ENCODE measurements around the gene CDT1. TPM values are rescaled to one million over a fixed set of nuclear protein-coding genes. Genes with fewer than 3 reads are reported as not detected.
"Not testable (repeated sequence)": the region's sequence is repeated elsewhere in the genome, so short reads cannot be mapped to it uniquely, and the experiment has no call there.

Gene CDT1
- polyA plus RNA-seq, 1 experiment = 1.2 TPM

DNA sequence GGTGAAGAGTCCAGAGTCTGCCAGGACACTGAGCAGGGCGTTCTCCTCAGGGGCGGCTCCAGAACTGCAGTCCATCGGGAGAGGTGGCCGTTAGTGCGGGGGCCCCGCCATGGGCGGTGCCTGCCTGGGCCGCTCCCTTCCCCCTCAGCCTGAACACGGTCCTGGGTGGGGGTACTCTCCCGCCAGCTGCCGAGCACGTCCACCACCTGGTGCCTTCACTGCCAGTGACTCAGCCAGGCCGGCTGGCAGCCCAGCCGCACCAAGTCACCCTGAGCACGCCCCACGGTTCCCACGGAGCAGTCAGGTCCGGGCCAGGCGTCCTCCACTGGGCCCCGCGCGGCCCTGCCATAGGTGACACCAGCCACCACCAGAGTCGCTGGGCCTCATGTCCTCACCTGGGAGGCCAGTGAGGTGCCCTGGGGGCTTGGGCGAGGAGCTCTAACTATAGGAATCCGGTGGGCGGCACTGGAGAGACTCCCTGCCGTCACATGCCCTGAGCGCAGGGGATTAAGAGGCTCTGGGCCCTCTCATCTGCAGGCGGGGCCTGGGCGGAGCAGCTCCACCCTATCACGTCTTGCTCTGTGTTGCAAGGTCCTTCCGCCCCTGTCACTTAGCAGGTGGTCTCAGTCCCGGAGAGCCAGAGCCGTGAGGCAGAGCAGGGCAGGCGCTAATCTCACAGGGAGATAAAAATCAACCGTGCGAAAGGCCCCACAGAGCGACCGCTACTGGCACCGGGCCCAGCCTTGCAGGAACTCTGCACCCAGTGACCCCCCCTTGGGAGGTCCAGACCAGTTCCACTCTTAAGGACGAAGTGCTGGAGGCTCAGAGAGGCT is 32.9 kb upstream of the CDT1 start:
- peak; percentile 63 for DNase-seq (ENCODE audit: low read depth, low spot score)

DNA sequence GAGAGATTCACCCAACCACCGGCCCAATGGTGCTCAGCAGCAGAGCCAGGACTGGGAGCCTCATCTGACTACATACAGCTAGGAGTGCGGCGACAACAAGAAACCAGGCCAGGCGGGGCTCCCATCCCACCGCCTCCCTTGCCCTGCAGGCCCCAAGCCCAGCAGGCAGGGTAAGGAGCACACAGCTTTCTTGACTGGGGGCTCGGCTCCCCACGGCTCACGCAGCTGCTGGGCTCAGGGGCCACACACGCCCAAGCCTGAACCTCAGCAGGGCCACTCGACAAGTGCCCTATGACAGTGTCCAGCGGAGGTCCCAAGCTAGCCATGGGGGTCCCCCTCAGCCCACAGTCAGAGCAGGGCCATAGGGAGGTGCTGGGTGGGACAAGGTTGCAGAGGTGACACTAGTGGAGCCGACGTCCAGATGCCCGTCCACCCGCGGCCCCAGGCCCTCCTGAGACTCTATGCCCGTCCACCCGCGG is 32.3 kb upstream of the CDT1 start:
- POLR2A ChIA-PET = interaction anchor here (1.0 to 3.0 kb wide), 5 partner anchors 8 to 41 kb away, joined by 3 to 35 read pairs (median 4); partner anchors contain the start of genes APRT and PIEZO1
- CTCF ChIA-PET = interaction anchor here (2.5 kb wide), 1 partner anchor 34 kb away, joined by 12 read pairs; no protein-coding TSS in a partner anchor
- Histone ChIP-seq H3K4me3 (ENCODE audit: low read depth, low read length) (no peak overlapping the region; the same call in 1 of the 2 replicates), H3K27ac (ENCODE audit: low read depth, low read length) (peak overlapping the region; percentile 83), H3K9me3 (ENCODE audit: control insufficient read depth, insufficient read depth, low read length) (no peaks in the 10 kb centered on the region; the same call in 1 of the 2 replicates), H3K27me3 (ENCODE audit: control insufficient read depth, insufficient read depth, low read length) (no peaks in the 10 kb centered on the region)
- DNase-seq (ENCODE audit: low read depth, low spot score) = no peak
- TF ChIP-seq, protein P1, sequence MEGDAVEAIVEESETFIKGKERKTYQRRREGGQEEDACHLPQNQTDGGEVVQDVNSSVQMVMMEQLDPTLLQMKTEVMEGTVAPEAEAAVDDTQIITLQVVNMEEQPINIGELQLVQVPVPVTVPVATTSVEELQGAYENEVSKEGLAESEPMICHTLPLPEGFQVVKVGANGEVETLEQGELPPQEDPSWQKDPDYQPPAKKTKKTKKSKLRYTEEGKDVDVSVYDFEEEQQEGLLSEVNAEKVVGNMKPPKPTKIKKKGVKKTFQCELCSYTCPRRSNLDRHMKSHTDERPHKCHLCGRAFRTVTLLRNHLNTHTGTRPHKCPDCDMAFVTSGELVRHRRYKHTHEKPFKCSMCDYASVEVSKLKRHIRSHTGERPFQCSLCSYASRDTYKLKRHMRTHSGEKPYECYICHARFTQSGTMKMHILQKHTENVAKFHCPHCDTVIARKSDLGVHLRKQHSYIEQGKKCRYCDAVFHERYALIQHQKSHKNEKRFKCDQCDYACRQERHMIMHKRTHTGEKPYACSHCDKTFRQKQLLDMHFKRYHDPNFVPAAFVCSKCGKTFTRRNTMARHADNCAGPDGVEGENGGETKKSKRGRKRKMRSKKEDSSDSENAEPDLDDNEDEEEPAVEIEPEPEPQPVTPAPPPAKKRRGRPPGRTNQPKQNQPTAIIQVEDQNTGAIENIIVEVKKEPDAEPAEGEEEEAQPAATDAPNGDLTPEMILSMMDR (IDR thresholded peaks at IDR 0.05; ENCODE audit: low read depth, low read length) = no peak

More for the DNA sequence above, 32.9 kb upstream of the CDT1 start:
- peak overlapping the region; percentile 25 for H3K4me3 ChIP-seq (ENCODE audit: low read depth, low read length)
- ChIA-PET CTCF (interaction anchor here (2.5 kb wide), 1 partner anchor 33 kb away, joined by 12 read pairs; no protein-coding TSS in a partner anchor), POLR2A (interaction anchor here (1.0 to 3.0 kb wide), 5 partner anchors 9 to 42 kb away, joined by 3 to 35 read pairs (median 4); partner anchors contain the start of genes APRT and PIEZO1)
- TF ChIP-seq, protein P1 (IDR thresholded peaks at IDR 0.05; ENCODE audit: low read depth, low read length) = no peak
- no peaks in the 10 kb centered on the region for H3K27me3 ChIP-seq (ENCODE audit: control insufficient read depth, insufficient read depth, low read length)
- H3K9me3 ChIP-seq (ENCODE audit: control insufficient read depth, insufficient read depth, low read length) = no peaks in the 10 kb centered on the region; the same call in 1 of the 2 replicates
- peak overlapping the region; percentile 83 for H3K27ac ChIP-seq (ENCODE audit: low read depth, low read length)

DNA sequence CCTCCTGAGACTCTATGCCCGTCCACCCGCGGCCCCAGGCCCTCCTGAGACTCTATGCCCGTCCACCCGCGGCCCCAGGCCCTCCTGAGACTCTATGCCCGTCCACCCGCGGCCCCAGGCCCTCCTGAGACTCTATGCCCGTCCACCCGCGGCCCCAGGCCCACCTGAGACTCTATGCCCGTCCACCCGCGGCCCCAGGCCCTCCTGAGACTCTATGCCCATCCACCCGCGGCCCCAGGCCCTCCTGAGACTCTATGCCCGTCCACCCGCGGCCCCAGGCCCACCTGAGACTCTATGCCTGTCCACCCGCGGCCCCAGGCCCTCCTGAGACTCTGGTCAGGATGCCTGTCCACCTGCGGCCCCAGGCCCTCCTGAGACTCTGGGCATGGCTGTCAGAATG is 31.8 kb upstream of the CDT1 start:
- H3K27me3 ChIP-seq (ENCODE audit: control insufficient read depth, insufficient read depth, low read length); CTCF ChIA-PET; H3K9me3 ChIP-seq (ENCODE audit: control insufficient read depth, insufficient read depth, low read length); DNase-seq (ENCODE audit: low read depth, low spot score); H3K4me3 ChIP-seq (ENCODE audit: low read depth, low read length): not testable (repeated sequence)
- POLR2A ChIA-PET = interaction anchor here (1.3 to 3.0 kb wide), 2 partner anchors 13 to 17 kb away, joined by 5 to 35 read pairs; partner anchors contain the start of gene PIEZO1
- H3K27ac ChIP-seq (ENCODE audit: low read depth, low read length) = peak overlapping the region; percentile 95

DNA sequence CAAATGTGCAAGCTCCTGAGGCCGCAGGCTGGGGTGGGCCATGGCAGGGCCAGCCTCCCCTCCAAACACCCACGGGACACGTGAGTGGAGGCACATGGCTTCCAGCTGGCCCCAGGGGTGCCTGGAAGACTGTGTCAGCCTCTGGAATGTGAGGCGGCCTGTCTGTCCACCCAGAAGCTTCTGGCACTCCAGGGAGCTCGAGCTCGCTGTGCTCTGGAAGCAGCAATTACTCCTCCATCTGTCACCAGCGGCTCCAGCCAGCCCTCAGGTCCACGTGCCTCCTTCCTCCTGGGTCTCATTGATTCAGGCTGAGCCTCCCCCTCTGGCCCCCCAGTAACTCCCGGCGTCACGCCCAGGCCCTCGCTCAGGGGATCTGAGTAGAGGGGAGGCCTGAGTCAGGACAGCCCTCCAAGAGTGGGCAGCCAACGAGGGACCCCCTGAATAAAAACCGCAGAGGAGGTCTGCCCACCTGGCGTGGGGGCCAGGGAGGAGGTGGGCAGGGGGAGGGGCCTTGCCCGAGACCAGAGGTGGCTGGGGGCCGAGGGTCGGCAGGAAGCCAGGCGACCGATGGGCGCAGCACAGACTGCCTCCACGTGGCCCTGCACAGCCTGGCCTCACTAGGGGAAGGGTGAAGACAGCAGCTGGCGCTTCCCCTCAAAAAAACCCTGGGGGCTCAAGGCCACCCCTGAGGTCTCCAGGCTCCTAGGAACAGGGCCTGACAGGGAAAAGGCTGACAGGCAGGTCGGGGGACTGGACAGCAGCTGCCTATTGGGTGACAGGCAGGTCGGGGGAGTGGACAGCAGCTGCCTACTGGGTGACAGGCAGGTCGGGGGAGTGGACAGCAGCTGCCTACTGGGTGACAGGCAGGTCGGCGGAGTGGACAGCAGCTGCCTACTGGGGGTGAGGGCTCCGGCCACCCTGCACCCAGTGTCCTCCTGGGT is 30.4 kb upstream of the CDT1 start:
- DNase-seq (ENCODE audit: low read depth, low spot score) = peak; percentile 86
- ChIA-PET CTCF (interaction anchor here (1.0 to 1.3 kb wide), 3 partner anchors 11 to 36 kb away, joined by 3 to 7 read pairs (median 5); partner anchors contain the start of gene PIEZO1), POLR2A (interaction anchor here (0.5 to 3.0 kb wide), 20 partner anchors 9 to 234 kb away, joined by 3 to 35 read pairs (median 5); partner anchors contain the start of genes APRT and PIEZO1)
- no peaks in the 10 kb centered on the region for H3K27me3 ChIP-seq (ENCODE audit: control insufficient read depth, insufficient read depth, low read length)
- peak overlapping the region; percentile 36 for H3K4me3 ChIP-seq (ENCODE audit: low read depth, low read length)
- H3K27ac ChIP-seq (ENCODE audit: low read depth, low read length) = peak overlapping the region; percentile 95
- no peaks in the 10 kb centered on the region; the same call in 1 of the 2 replicates for H3K9me3 ChIP-seq (ENCODE audit: control insufficient read depth, insufficient read depth, low read length)
- TF ChIP-seq, protein P1 (IDR thresholded peaks at IDR 0.05; ENCODE audit: low read depth, low read length) = no peak

Data from AG04450 (cell line).